GM19043 (cell line): ENCODE measurements around the gene CBLN2.

ENCODE experiments used
- ATAC-seq: cut with Tn5 transposase; IDR thresholded peaks from one replicate; pipeline ENCODE4 v1.9.1; 2021; ENCODE audit warnings: low read depth; ENCODE audit not compliant: unreplicated experiment

CBLN2 gene

DNA sequence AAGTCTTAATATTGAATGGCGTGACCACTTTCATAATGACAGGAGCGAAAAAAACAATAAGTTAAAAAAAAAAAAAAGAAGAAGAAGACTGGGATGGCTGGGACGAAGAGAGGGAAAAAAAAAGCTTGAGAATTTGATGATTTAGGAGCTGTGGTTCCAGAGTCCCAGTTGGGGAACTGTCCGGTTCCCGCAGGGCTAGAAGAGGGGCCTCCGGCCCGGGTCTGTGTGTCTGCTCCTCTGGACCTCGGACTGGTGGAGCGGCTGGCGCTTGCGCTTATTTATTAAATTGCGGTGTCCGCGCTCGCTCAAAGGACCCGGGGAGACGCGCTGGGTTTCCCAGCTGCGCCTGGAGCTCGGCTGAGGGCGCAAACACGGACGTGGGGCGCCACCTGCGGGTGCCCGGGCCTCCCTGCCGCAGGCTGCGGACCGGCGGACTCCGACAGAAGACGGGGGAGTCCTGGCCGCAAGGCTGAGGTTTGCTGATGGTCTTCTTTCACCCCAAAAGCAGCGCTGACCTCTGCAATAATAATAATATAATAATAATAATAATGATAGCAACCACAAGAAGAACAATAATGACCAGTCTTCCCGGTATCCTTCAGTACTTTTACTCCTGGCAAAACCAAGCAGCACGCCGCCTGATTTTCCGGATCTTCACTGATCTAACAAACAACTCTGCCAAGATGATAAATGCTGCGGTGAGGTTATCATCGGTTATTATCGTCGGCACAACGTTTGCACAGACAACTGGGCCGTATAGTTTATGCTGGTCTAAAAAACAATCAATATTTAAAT lies at the start of gene CBLN2:
Gene CBLN2, minus strand, starts transcription at position 251 of the 795 bp plus-strand sequence. CDS start 2,182 bp downstream, outside the sequence.
- ATAC-seq, result peak; percentile 80

DNA sequence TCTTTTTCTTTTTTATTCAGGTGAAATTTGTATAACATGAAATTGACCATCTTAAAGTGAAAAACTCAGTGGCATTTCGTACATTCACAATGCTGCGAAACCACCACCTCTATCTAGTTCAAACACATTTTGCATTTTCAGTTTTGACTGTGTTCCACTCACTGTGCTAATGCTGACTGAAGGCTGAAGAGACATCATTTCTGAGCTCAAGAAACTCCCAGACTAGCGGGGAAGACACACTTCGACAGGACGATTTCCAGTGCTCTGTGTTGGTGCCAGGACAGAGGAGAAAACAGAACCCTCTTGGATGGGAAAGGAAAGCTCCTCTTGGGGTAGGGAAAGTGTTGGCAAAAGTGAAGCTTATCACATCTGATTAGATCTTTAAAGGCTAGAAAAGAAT lies 44.2 kb upstream of the CBLN2 start:
- ATAC-seq, result no peak

DNA sequence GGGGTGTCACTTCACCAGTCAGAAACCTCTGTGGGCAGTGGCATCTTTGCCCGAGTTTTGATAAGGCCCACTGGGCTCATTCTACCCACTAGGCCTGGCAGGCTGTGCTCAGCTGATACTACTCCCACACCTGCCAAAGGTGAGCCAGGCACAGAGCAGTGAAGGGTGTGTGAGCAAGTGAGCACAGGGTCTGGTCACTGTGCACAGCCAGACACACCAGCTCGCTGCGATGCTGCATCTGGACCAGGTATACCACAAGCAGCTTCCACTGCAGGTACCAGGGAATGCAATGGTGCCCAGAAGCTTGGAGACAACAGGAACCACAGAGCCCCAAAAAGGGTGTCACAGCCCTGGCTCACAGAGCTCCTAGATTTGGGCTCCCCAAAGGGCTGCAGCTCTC lies 40.6 kb upstream of the CBLN2 start:
- no peak for ATAC-seq

DNA sequence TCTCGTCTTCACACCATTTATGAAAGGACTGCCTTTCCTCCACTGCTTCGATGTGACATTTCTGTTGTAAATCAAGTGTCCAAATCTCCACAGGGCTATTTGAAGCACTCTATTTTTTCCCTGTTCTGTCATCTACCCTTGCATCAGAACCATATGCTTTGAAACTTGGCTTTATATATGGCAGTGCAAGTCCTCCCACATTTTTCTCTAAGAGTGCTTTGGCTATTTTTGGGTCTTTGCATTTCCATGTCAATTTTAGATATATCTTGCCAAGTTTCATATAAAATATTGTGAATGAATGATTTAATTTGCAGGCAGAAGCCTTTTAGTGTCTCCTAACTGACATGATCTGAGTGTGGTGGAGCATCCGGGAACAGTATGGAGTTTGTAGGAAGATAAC lies 37.8 kb upstream of the CBLN2 start:
- ATAC-seq, result no peak

DNA sequence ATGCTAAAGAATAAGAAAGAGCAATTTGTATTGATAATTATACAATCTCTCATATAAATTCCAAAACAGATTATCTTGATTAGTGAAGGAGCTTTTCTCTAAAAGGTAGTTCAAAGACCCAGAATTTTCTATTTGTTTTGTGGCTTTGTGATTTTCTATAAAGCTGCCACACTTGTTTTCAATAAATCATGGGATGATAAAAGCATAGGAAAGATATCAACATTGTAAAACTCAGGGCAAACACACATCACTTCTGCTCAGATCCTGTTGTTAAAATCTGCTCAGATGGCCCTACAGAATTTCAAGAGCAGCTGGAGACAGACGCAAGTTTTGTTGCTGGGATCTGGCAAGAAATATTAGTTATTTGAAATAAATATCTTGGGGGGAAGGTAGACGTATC lies 28.8 kb upstream of the CBLN2 start:
- ATAC-seq, result no peak

- no peak for ATAC-seq
These were observed 22.1 kb upstream of the CBLN2 start for GRCh38 chr18:72566290-72566689.

GRCh38 chr18:72555968-72556367 lies 11.8 kb upstream of the CBLN2 start:
- no peak for ATAC-seq

GRCh38 chr18:72555101-72555500 lies 11.0 kb upstream of the CBLN2 start:
- ATAC-seq, result no peak

DNA sequence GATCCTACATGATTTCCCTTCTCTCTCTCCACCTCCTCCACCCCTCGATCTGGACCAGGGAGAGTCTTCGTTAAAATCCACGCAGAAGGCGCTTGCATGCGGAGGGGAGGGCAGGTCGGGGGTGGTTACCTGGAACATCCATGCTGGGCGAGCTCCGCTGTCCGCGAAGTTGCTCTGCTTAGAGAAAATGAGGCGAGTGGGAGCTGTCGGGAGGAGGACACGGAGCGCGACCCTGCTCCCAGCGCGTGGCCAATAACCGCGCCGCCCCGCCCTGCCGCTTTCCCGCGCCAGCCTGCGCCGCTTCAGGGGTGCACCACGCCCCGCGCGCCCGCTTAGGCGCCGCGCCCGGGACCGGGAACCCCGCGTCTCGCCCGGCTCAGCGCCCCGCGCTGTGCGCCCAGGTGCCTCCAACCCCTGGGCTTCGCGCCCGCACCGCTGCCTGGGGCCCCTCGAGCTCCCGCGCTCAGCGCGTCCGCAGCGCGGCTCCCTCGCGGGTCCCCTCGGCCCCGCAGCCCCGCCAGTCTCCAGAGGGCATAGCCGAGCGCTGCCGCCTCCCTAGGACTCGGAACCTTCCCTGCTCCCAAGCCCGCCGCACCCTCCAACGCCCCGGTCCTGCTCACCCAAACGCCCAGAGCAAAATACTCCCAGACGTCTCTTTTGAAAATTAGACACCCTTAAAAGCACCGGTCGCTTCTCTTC lies 636 bp downstream of the CBLN2 start:
- no peak for ATAC-seq

- ATAC-seq, result no peak
These were observed 1.2 kb downstream of the CBLN2 start for GRCh38 chr18:72542984-72543356.

GRCh38 chr18:72542342-72542741 lies 1.8 kb downstream of the CBLN2 start:
- ATAC-seq, result no peak

GRCh38 chr18:72541871-72542332 lies 2.2 kb downstream of the CBLN2 start:
- ATAC-seq, result no peak

DNA sequence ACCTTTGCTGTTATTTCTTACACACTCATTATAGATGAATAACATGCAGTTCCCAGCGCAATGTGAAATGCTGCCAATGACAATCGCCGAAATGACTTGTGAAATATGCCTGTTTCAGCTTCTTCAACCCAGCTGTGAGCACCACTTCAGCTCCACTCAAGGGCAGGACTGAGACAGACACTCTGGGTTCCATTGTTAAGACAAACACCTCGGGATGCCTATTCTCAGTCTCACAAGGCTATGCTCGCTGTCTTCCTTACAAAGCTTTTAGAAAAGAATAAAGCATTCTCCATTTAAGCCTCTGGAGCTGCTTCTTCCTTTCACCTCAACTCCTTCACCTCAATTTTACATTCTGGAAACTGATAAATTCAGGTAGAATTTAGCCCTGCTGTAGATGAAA lies 4.2 kb downstream of the CBLN2 start:
- ATAC-seq, result no peak

GRCh38 chr18:72530622-72531021 lies 13.5 kb downstream of the CBLN2 start:
- ATAC-seq, result no peak

DNA sequence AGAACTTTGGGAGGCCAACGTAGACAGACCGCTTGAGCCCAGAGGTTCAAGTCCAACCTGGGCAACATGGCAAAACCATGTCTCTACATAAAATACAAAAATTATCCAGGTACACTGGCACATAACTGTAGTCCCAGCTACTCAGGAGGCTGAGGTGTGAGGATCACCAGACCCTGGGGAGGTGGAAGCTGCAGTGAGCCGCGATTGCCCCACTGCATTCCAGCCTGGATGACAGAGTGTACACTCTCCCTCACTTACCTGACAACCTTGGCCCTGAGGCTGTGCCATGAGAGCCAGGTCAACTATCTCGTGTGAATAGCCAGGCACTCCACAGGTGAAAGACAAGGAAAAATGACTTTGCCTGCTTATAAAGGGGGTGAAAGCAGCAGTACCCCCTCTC lies 39.3 kb downstream of the CBLN2 start:
- ATAC-seq, result no peak

DNA sequence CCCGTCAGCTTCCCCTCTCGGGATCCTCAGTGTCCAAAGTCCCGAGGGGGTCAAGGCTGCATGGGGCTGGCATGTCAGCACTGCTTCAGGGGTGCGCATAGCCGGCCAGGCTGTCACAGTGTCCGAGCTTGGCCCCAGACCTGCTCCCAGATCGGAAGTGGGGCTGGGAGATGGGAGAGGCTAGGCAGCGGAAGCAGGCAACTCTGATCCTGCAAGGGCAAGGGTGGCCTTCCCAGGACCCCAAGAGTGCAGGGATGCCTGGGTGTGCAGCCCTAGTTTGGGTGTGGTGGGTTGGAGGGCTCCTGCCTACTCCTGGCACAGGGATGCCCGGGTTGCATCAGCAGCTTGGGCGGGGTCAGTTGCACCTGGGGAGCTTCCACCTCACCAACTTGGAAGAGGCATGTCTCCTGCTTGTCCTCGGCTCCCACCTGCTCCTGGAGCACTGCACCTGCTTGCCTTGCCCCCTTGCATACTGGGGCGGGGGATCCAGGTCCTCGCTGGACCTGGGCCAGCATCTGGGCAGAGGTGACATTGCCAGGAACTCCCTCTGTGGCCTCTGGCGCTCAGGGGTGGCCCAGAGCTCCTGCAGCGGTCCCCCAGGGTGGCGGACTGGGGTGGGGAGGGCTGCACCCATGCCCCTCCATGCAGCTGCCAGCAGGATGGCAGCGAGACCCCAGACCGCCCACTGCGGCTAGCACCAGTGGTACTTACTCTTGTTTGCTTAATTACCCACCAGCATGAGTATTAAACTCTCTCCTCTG lies 41.3 kb downstream of the CBLN2 start:
- ATAC-seq, result no peak

DNA sequence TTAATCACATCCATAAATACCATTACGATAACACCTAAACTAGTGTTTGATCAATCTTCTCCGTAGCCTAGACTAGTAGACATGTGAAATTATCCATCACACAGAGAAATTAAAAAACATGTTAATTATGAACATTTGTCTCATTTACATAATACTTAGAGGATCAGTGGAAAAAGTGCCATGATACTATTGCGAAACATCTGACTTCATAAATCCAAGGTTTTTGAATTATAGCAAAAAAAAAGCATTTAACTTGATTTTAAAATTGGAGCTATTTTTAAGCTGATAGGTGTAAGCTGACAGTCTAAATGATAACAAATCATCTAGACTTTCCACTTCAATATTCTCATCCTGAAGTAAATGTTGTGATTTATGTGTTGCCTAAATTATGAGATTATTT lies 51.6 kb downstream of the CBLN2 start:
- no peak for ATAC-seq
